ENCODE data around the gene IRGC. TPM values are rescaled to one million over a fixed set of nuclear protein-coding genes. Genes with fewer than 3 reads are reported as not detected.

The IRGC gene
- total and polyA plus RNA-seq, 2 of the 13 experiments (the other 11 are each of a cell fraction or from before 2014, with no cell fraction given) = not detected

- TF ChIP-seq AHR (CRISPR knock-in tag; IDR thresholded peaks at IDR 0.05) = no peak
Measured at GRCh38 chr19:43731846-43732245, 16.0 kb downstream of the IRGC start (continued).

- H3K4me3 ChIP-seq (replicated peaks in 1 of 3; ENCODE audit: insufficient read depth in 1 of 3, low read depth in 2 of 3, low read length in 3 of 3) = no peak overlapping the region
- no peak overlapping the region for H2AFZ ChIP-seq (ENCODE audit: low read length)
- peaks cover 26 to 75% of the 10 kb centered on the region in 2 experiments for H3K36me3 ChIP-seq (replicated peaks in 1 of 2; ENCODE audit: control insufficient read depth in 1 of 2, insufficient read depth in 2 of 2, low read length in 2 of 2)
- H3K79me2 ChIP-seq (ENCODE audit: insufficient read depth, low read length) = no peaks in the 10 kb centered on the region
- ChIA-PET POLR2A (no interaction called here), CTCF (ENCODE audit: low intra/inter-chr PET ratio, low total read pairs) (no interaction called here)
- no peak for DNase-seq (ENCODE audit: low spot score)
- no peak overlapping the region for H3K27ac ChIP-seq (ENCODE audit: extremely low read length, insufficient read depth, low read length)
- H3K4me2 ChIP-seq (ENCODE audit: low read depth, low read length) = no peak overlapping the region
- no peaks in the 10 kb centered on the region for H3K4me1 ChIP-seq (ENCODE audit: insufficient read depth, low read length)
- no peak overlapping the region for H3K9ac ChIP-seq (ENCODE audit: insufficient read depth, low read depth, low read length)
- no peaks in the 10 kb centered on the region for H3K9me3 ChIP-seq (ENCODE audit: low read length)
- BruUV-seq (replicated peaks) = no TSS peak
- in situ Hi-C loops (cut with HindIII; ENCODE audit: extremely low pct_ligation_motif_present, low pct_unique_long_range_greater_than_20kb) = no loop called here
- WGBS (ENCODE audit: low lambda C conversion rate) = 99% methylated on average over 6 of the region's 6 CpGs
- no peaks in the 10 kb centered on the region for H3K27me3 ChIP-seq (ENCODE audit: control insufficient read depth in 1 of 2, insufficient read depth in 2 of 2, low read length in 2 of 2)
- H4K20me1 ChIP-seq (ENCODE audit: insufficient read depth, low read length) = no peaks in the 10 kb centered on the region
- FAIRE-seq = no peak
- no peak for ATAC-seq
- intact Hi-C loops (cut with micrococcal nuclease; ENCODE audit: unreplicated experiment) = no loop called here
- TF ChIP-seq EZH2 (conservative IDR thresholded peaks at IDR 0.05; ENCODE audit: low read depth, low read length) (no peak), ZBTB8A (CRISPR knock-in tag; IDR thresholded peaks at IDR 0.05; ENCODE audit: borderline replicate concordance, low read depth) (no peak), AGO2 (optimal IDR thresholded peaks at IDR 0.05; ENCODE audit: low read depth, low read length) (no peak), ZNF460 (CRISPR knock-in tag; IDR thresholded peaks at IDR 0.05; ENCODE audit: borderline replicate concordance) (no peak), ZEB1 (IDR thresholded peaks at IDR 0.05; ENCODE audit: insufficient replicate concordance, low read depth) (no peak), THRA (CRISPR knock-in tag; IDR thresholded peaks at IDR 0.05; ENCODE audit: borderline replicate concordance) (no peak), ZNF280B (CRISPR knock-in tag; IDR thresholded peaks at IDR 0.05; ENCODE audit: borderline replicate concordance) (no peak), GLI4 (CRISPR knock-in tag; IDR thresholded peaks at IDR 0.05; ENCODE audit: borderline replicate concordance) (no peak), TIGD3 (CRISPR knock-in tag; IDR thresholded peaks at IDR 0.05; ENCODE audit: borderline replicate concordance) (no peak), ZNF337 (CRISPR knock-in tag; IDR thresholded peaks at IDR 0.05; ENCODE audit: borderline replicate concordance, low read depth) (no peak), KLF16 (CRISPR knock-in tag; IDR thresholded peaks at IDR 0.05) (no peak), EHMT2 (IDR thresholded peaks at IDR 0.05; ENCODE audit: borderline replicate concordance, low read depth, low read length) (no peak), TERF1 (CRISPR knock-in tag; IDR thresholded peaks at IDR 0.05) (no peak), RFX1 (IDR thresholded peaks at IDR 0.05) (no peak), SUZ12 (IDR thresholded peaks at IDR 0.05; ENCODE audit: low read depth, low read length) (no peak), ZNF766 (CRISPR knock-in tag; IDR thresholded peaks at IDR 0.05; ENCODE audit: borderline replicate concordance) (no peak), CERS6 (CRISPR knock-in tag; IDR thresholded peaks at IDR 0.05) (no peak)
Measured at GRCh38 chr19:43735013-43735412, 19.1 kb downstream of the IRGC start.

All from HepG2 (cell line).